ENCODE data around the gene ZNF385C.

Gene ZNF385C

GRCh38 chr17:41987642-41988041 lies 110.6 kb downstream of the ZNF385C start:
- no peak for DNase-seq (ENCODE audit: low read depth)
- H3K4me3 ChIP-seq (ENCODE audit: control insufficient read depth, low read depth, low read length), result no peak overlapping the region
- TF ChIP-seq, protein P1, sequence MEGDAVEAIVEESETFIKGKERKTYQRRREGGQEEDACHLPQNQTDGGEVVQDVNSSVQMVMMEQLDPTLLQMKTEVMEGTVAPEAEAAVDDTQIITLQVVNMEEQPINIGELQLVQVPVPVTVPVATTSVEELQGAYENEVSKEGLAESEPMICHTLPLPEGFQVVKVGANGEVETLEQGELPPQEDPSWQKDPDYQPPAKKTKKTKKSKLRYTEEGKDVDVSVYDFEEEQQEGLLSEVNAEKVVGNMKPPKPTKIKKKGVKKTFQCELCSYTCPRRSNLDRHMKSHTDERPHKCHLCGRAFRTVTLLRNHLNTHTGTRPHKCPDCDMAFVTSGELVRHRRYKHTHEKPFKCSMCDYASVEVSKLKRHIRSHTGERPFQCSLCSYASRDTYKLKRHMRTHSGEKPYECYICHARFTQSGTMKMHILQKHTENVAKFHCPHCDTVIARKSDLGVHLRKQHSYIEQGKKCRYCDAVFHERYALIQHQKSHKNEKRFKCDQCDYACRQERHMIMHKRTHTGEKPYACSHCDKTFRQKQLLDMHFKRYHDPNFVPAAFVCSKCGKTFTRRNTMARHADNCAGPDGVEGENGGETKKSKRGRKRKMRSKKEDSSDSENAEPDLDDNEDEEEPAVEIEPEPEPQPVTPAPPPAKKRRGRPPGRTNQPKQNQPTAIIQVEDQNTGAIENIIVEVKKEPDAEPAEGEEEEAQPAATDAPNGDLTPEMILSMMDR (conservative IDR thresholded peaks at IDR 0.05; ENCODE audit: control insufficient read depth, insufficient read depth, low read depth, low read length), result no peak

GRCh38 chr17:41986634-41987033 lies 111.6 kb downstream of the ZNF385C start:
- TF ChIP-seq, protein P1 (conservative IDR thresholded peaks at IDR 0.05; ENCODE audit: control insufficient read depth, insufficient read depth, low read depth, low read length), result no peak
- DNase-seq (ENCODE audit: low read depth), result no peak
- no peak overlapping the region for H3K4me3 ChIP-seq (ENCODE audit: control insufficient read depth, low read depth, low read length)

DNA sequence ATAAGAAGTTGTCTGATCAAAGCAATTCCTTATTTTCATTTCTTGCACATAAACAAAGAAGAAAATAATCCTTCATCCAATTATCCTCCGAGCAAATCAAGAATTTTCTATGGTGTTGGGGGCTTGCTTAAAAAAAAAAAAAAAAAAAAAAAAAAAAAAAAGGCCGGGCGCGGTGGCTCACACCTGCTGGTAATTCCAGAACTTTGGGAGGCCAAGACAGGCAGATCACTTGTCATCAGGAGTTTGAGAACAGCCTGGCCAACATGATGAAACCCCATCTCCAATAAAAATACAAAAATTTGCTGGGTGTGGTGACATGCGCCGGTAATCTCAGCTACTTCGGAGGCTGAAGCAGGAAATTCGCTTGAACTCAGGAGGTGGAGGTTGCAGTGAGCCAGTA lies 112.4 kb downstream of the ZNF385C start:
- no peak overlapping the region for H3K4me3 ChIP-seq (ENCODE audit: control insufficient read depth, low read depth, low read length)
- TF ChIP-seq, protein P1 (conservative IDR thresholded peaks at IDR 0.05; ENCODE audit: control insufficient read depth, insufficient read depth, low read depth, low read length), result no peak

GRCh38 chr17:41984454-41984853 lies 113.8 kb downstream of the ZNF385C start:
- TF ChIP-seq, protein P1 (conservative IDR thresholded peaks at IDR 0.05; ENCODE audit: control insufficient read depth, insufficient read depth, low read depth, low read length), result no peak
- no peak overlapping the region for H3K4me3 ChIP-seq (ENCODE audit: control insufficient read depth, low read depth, low read length)
- no peak for DNase-seq (ENCODE audit: low read depth)

More for the DNA sequence above, 112.4 kb downstream of the ZNF385C start:
- no peak for DNase-seq (ENCODE audit: low read depth)

DNA sequence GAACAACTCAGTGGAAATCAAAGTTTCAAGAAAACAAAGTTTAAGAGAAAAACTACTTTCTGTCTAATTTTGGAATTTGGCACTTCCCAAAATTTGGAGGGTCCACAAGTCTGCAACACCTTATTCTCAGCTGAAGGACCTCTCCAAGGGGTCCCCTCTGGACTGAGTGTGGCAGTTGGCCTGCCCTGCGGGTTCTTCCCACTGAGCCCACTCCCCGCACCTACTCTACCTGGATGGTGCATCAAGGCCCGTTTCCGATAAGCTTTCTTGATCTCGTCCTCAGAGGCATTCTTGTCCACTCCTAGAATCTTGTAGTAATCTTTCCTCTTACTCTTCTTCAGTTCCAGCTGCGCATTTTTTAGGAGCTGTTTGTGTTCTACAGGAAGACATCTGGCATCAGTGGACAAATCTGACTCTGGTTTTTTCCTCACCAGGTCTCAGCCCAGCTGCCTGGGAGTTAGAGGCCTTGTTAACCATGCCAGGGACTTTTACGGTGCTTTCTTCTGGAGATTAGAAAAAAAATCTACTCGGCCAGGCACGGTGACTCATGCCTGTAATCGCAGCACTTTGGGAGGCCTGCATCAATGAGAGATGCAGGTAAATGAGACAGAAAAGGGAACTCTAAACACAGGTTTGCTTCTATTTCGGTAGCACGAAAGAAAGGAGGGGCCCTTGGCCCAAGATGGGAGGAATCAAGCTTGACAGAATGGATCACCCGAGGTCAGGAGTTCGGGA lies 116.1 kb downstream of the ZNF385C start:
- TF ChIP-seq, protein P1 (conservative IDR thresholded peaks at IDR 0.05; ENCODE audit: control insufficient read depth, insufficient read depth, low read depth, low read length), result no peak

GRCh38 chr17:41977991-41978390 lies 120.3 kb downstream of the ZNF385C start:
- DNase-seq (ENCODE audit: low read depth), result no peak
- no peak overlapping the region for H3K4me3 ChIP-seq (ENCODE audit: control insufficient read depth, low read depth, low read length)
- TF ChIP-seq, protein P1 (conservative IDR thresholded peaks at IDR 0.05; ENCODE audit: control insufficient read depth, insufficient read depth, low read depth, low read length), result no peak

More for the DNA sequence above, 116.1 kb downstream of the ZNF385C start:
- H3K4me3 ChIP-seq (ENCODE audit: control insufficient read depth, low read depth, low read length), result no peak overlapping the region
- DNase-seq (ENCODE audit: low read depth), result peak; percentile 48

Data from fibroblast of mammary gland (primary cell).